K562 (cell line): ENCODE data around the gene FXYD3.

Experiments used
- HCFC1 ChIP-seq: IDR thresholded peaks from 2 replicates; pipeline ENCODE4 v1.6.1; 2012; ENCODE audit warnings: low read depth, low read length, improper control_type of control experiment
- HMG20B ChIP-seq: fragments of 250-450 bp; sonication (Bioruptor Pico); IDR thresholded peaks from 2 replicates; pipeline ENCODE4 v1.5.0; 2021; ENCODE audit warnings: mild to moderate bottlenecking
- KDM4B ChIP-seq, 2 experiments: fragments of 450-650 bp in 1 of 2; sonication (generic) in 1 of 2; IDR thresholded peaks; 2 replicates each; pipeline ENCODE4 v1.6.1; 2016 to 2017; ENCODE audit warnings: borderline replicate concordance in 2 of 2, antibody characterized with exemption in 1 of 2, low read depth in 1 of 2, mild to moderate bottlenecking in 1 of 2
- MAFK ChIP-seq: IDR thresholded peaks from 2 replicates; pipeline ENCODE4 v1.6.1; 2011; ENCODE audit warnings: low read length, improper control_type of control experiment
- NONO ChIP-seq, 2 experiments: fragments of 200-400 bp in 1 of 2; fragments of 450-650 bp in 1 of 2; formaldehyde crosslinking in 1 of 2; IDR thresholded peaks; 2 replicates each; pipeline ENCODE4 v1.6.1; 2017; ENCODE audit warnings: low read depth in 2 of 2, mild to moderate bottlenecking in 2 of 2, moderate library complexity in 2 of 2, low read length in 1 of 2
- SMC3 ChIP-seq: conservative IDR thresholded peaks from 2 replicates; pipeline ENCODE4 v1.6.1; 2011; ENCODE audit warnings: low read depth, low read length, improper control_type of control experiment; ENCODE audit not compliant: insufficient read depth
- SP2 ChIP-seq: IDR thresholded peaks from 2 replicates; pipeline ENCODE4 v1.6.1; 2011; ENCODE audit warnings: mild to moderate bottlenecking, low read depth, low read length, moderate library complexity; ENCODE audit not compliant: poor library complexity, severe bottlenecking; ENCODE audit errors: extremely low read depth
- ZC3H11A ChIP-seq: IDR thresholded peaks from 2 replicates; pipeline ENCODE4 v1.6.1; 2012; ENCODE audit warnings: low read depth, low read length, improper control_type of control experiment
- ZC3H4 ChIP-seq: sonication (generic); formaldehyde crosslinking; IDR thresholded peaks from 2 replicates; pipeline ENCODE4 v1.9.0; 2021; ENCODE audit warnings: missing genetic modification reagents, borderline replicate concordance
- ZKSCAN1 ChIP-seq: fragments of 150-350 bp; IDR thresholded peaks from 2 replicates; pipeline ENCODE4 v1.6.1; 2016; ENCODE audit warnings: low read depth, low read length
- ZNF253 ChIP-seq: fragments of 250-450 bp; sonication (Bioruptor Pico); conservative IDR thresholded peaks from 2 replicates; pipeline ENCODE4 v1.6.1; 2021; ENCODE audit warnings: mild to moderate bottlenecking
- TF ChIP-seq, protein P1 (sequence below), 3 experiments: IDR thresholded peaks in 2 of 3; conservative IDR thresholded peaks in 1 of 3; 2 replicates each; pipeline ENCODE4 v1.5.1; 2011 to 2012; ENCODE audit warnings: low read length in 3 of 3, mild to moderate bottlenecking in 3 of 3, control low read depth in 2 of 3, improper control_type of control experiment in 1 of 3, inconsistent platforms in 1 of 3, low read depth in 1 of 3, mixed read lengths in 1 of 3, moderate library complexity in 1 of 3; ENCODE audit not compliant: insufficient read depth in 2 of 3
- TF ChIP-seq, protein P2 (sequence below): sonication (generic); formaldehyde crosslinking; IDR thresholded peaks from 2 replicates; pipeline ENCODE4 v1.8.0; 2022; ENCODE audit warnings: missing genetic modification reagents, mild to moderate bottlenecking, borderline replicate concordance

DNA sequence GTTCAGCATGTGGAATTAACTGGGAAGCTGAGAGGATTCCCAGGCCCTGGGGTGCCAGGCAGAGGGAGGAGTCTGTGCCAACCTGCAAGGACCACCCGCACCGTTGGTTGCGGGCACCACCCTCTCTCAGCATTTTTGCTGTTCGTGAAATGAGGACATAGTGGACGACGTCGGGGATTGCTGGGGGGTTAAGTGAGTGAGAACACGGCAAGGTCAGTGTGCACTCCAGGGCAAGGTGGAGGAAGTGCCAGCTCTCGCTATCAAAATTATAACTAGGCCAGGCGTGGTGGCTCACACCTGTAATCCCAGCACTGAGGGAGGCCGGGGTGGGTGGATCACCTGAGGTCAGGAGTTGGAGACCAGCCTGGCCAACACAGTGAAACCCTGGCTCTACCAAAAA, 2.2 kb downstream of the FXYD3 start:
- TF ChIP-seq, protein P1, sequence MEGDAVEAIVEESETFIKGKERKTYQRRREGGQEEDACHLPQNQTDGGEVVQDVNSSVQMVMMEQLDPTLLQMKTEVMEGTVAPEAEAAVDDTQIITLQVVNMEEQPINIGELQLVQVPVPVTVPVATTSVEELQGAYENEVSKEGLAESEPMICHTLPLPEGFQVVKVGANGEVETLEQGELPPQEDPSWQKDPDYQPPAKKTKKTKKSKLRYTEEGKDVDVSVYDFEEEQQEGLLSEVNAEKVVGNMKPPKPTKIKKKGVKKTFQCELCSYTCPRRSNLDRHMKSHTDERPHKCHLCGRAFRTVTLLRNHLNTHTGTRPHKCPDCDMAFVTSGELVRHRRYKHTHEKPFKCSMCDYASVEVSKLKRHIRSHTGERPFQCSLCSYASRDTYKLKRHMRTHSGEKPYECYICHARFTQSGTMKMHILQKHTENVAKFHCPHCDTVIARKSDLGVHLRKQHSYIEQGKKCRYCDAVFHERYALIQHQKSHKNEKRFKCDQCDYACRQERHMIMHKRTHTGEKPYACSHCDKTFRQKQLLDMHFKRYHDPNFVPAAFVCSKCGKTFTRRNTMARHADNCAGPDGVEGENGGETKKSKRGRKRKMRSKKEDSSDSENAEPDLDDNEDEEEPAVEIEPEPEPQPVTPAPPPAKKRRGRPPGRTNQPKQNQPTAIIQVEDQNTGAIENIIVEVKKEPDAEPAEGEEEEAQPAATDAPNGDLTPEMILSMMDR (IDR thresholded peaks at IDR 0.05 in 2 of 3, conservative IDR thresholded peaks at IDR 0.05 in 1 of 3; ENCODE audit: insufficient read depth in 2 of 3, low read depth in 1 of 3, low read length in 3 of 3): no peak
- TF ChIP-seq SP2 (no peak), NONO (IDR thresholded peaks at IDR 0.05; ENCODE audit: low read depth in 2 of 2, low read length in 1 of 2) (no peak), SMC3 (no peak), MAFK (no peak), ZC3H11A (no peak), ZC3H4 (no peak), ZKSCAN1 (no peak), HMG20B (CRISPR knock-in tag) (no peak), KDM4B (IDR thresholded peaks at IDR 0.05; ENCODE audit: borderline replicate concordance in 2 of 2, low read depth in 1 of 2) (no peak), ZNF253 (CRISPR knock-in tag) (no peak), HCFC1 (no peak)
- TF ChIP-seq, protein P2, sequence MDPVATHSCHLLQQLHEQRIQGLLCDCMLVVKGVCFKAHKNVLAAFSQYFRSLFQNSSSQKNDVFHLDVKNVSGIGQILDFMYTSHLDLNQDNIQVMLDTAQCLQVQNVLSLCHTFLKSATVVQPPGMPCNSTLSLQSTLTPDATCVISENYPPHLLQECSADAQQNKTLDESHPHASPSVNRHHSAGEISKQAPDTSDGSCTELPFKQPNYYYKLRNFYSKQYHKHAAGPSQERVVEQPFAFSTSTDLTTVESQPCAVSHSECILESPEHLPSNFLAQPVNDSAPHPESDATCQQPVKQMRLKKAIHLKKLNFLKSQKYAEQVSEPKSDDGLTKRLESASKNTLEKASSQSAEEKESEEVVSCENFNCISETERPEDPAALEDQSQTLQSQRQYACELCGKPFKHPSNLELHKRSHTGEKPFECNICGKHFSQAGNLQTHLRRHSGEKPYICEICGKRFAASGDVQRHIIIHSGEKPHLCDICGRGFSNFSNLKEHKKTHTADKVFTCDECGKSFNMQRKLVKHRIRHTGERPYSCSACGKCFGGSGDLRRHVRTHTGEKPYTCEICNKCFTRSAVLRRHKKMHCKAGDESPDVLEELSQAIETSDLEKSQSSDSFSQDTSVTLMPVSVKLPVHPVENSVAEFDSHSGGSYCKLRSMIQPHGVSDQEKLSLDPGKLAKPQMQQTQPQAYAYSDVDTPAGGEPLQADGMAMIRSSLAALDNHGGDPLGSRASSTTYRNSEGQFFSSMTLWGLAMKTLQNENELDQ (CRISPR knock-in tag): no peak
